K562 (cell line): Measurements from ENCODE around the gene PIMREG. TPM values are rescaled to one million over a fixed set of nuclear protein-coding genes. Genes with fewer than 3 reads are reported as not detected.

Experiments used
- ATAC-seq: fragments of 200-7000 bp; cut with Tn5 transposase; 3 replicates; pipeline ENCODE4 v1.9.1; 2020; ENCODE audit warnings: moderate library complexity
- BruUV-seq: library from RNA; stranded (reverse); fragments of 400-500 nt; replicated peaks from 2 replicates; lab custom pipeline; 2021; lab: Mats Ljungman, UMichigan
- CTCF ChIA-PET: fragments of 300-600 bp; formaldehyde crosslinking; extraction: SDS; loops from one replicate; lab custom pipeline; 2021; ENCODE audit warnings: low intra/inter-chr PET ratio; lab: Yijun Ruan, JAX
- POLR2A ChIA-PET: fragments of 300-600, 350-650 bp; sonication (Branson Sonifier 250); formaldehyde crosslinking; extraction: SDS; loops from one replicate; lab custom pipeline; 2021; ENCODE audit warnings: antibody characterized with exemption, inconsistent platforms; lab: Yijun Ruan, JAX
- DNase-seq, 4 experiments: peaks; one replicate each; pipeline versions ENCODE4 v3.0.0 to v3.0.0-alpha.2; 2011 to 2018; ENCODE audit warnings: low spot score in 3 of 4, mixed read lengths in 3 of 4; ENCODE audit errors: extremely low read depth in 1 of 4
- FAIRE-seq: peaks from 2 replicates; lab custom pipeline; 2011; peaks lifted over from hg19 to GRCh38; lab: Jason Lieb, UNC
- H2AFZ ChIP-seq: 2 replicates; pipeline ENCODE4 v1.6.0; 2011; ENCODE audit warnings: low read depth, low read length, control low read depth, inconsistent platforms
- H3K27ac ChIP-seq: fragments of 200-600 bp; 3 replicates; pipeline ENCODE4 v1.8.0; 2011; ENCODE audit warnings: low read depth, mild to moderate bottlenecking, control low read depth, inconsistent platforms, low read length, moderate library complexity, mixed read lengths; ENCODE audit errors: extremely low read depth
- H3K27me3 ChIP-seq, 2 experiments: fragments of 300-600 bp in 1 of 2; 2 replicates in 1 of 2; 3 replicates in 1 of 2; pipeline versions ENCODE4 v1.6.0 to v1.8.0; 2011; ENCODE audit warnings: inconsistent platforms in 2 of 2, low read length in 2 of 2, mild to moderate bottlenecking in 1 of 2, mixed read lengths in 1 of 2, moderate library complexity in 1 of 2; ENCODE audit not compliant: control insufficient read depth in 2 of 2, insufficient read depth in 2 of 2
- H3K36me3 ChIP-seq: fragments of 300-600 bp; 3 replicates; pipeline ENCODE4 v1.8.0; 2011; ENCODE audit warnings: mild to moderate bottlenecking, low read length, inconsistent platforms; ENCODE audit not compliant: control insufficient read depth, insufficient read depth
- H3K4me1 ChIP-seq, 2 experiments: fragments of 200-600 bp in 1 of 2; replicated peaks in 1 of 2; 2 replicates in 1 of 2; 3 replicates in 1 of 2; pipeline versions ENCODE4 v1.5.1 to v1.8.0; 2011; ENCODE audit warnings: inconsistent platforms in 2 of 2, low read length in 2 of 2, mild to moderate bottlenecking in 1 of 2, mixed read lengths in 1 of 2, moderate library complexity in 1 of 2; ENCODE audit not compliant: control insufficient read depth in 2 of 2, insufficient read depth in 2 of 2
- H3K4me2 ChIP-seq: 2 replicates; pipeline ENCODE4 v1.6.1; 2011; ENCODE audit warnings: low read length, control low read depth, inconsistent platforms, mixed read lengths; ENCODE audit not compliant: insufficient read depth
- H3K4me3 ChIP-seq: fragments of 200-600 bp; sonication (generic), shearing (Covaris generic); 2 replicates; pipeline ENCODE4 v1.5.1; 2016; ENCODE audit warnings: control low read depth, inconsistent platforms
- H3K79me2 ChIP-seq: fragments of 200-600 bp; 3 replicates; pipeline ENCODE4 v1.8.0; 2011; ENCODE audit warnings: low read length, inconsistent platforms; ENCODE audit not compliant: control insufficient read depth, insufficient read depth
- H3K9ac ChIP-seq, 2 experiments: 2 replicates each; pipeline versions ENCODE4 v1.6.0 to v1.6.1; 2011; ENCODE audit warnings: low read depth in 2 of 2, low read length in 2 of 2, control low read depth in 1 of 2, inconsistent platforms in 1 of 2, mild to moderate bottlenecking in 1 of 2, mixed read lengths in 1 of 2; ENCODE audit not compliant: insufficient read depth in 1 of 2
- H3K9me1 ChIP-seq: one replicate; pipeline ENCODE4 v1.6.0; 2011; ENCODE audit warnings: inconsistent platforms, mild to moderate bottlenecking, low read length, moderate library complexity; ENCODE audit not compliant: control insufficient read depth, insufficient read depth
- H3K9me3 ChIP-seq: replicated peaks from 2 replicates; pipeline ENCODE4 v1.5.1; 2011; ENCODE audit warnings: low read depth, low read length, inconsistent platforms; ENCODE audit not compliant: control insufficient read depth, insufficient read depth
- H4K20me1 ChIP-seq: replicated peaks from 2 replicates; pipeline ENCODE4 v1.6.1; 2011; ENCODE audit warnings: low read length, inconsistent platforms, mixed read lengths; ENCODE audit not compliant: control insufficient read depth, insufficient read depth
- HNRNPH1 ChIP-seq: fragments of 200-400 bp; formaldehyde crosslinking; optimal IDR thresholded peaks from 2 replicates; pipeline ENCODE3; 2017; ENCODE audit warnings: low read depth, mild to moderate bottlenecking, low read length, moderate library complexity
- MGA ChIP-seq: fragments of 450-650 bp; IDR thresholded peaks from 2 replicates; pipeline ENCODE4 v1.6.1; 2016; ENCODE audit warnings: mild to moderate bottlenecking, moderate library complexity
- RAD51 ChIP-seq: fragments of 450-650 bp; IDR thresholded peaks from 2 replicates; pipeline ENCODE4 v1.7.1; 2016; ENCODE audit warnings: low read depth, mild to moderate bottlenecking, borderline replicate concordance
- WGBS: fragments of 100-300 bp; shearing (Covaris generic); methylation state at CpG from one replicate; pipeline ENCODE4 v1.1.6; 2016; ENCODE audit warnings: low coverage, mixed read lengths; ENCODE audit not compliant: insufficient coverage; ENCODE audit errors: missing lambda C conversion rate; 5-methylcytosine and 5-hydroxymethylcytosine counted together
- in situ Hi-C: fragments of 300-500 bp; cut with MboI; formaldehyde crosslinking; loops from 4 replicates; pipeline ENCODE4 v1.15.0; 2018; ENCODE audit warnings: inconsistent platforms, mixed read lengths
- intact Hi-C: fragments of 100-400 bp; cut with micrococcal nuclease; formaldehyde crosslinking; loops from 2 replicates; pipeline ENCODE4 v1.14.2; 2022
- polyA plus RNA-seq, 8 experiments: library from polyadenylated mRNA; depleted of rRNA in 4 of 8; stranded (reverse) in 5 of 8; unstranded in 3 of 8; fragments of >200 nt; fragmentation: Nextera tagmentation in 2 of 8; fragmentation: Illumina TruSeq in 1 of 8; extraction: Ambion mirVana in 2 of 8; extraction: Trizol in 1 of 8; gene quantifications; 2 replicates each; pipeline versions ENCODE4 v1.2.1 to v1.2.3, GENCODE V29; 2011 to 2014; ENCODE audit warnings: inconsistent platforms in 1 of 8, missing spikeins in 1 of 8
- total RNA-seq, 7 experiments: library from RNA; depleted of rRNA in 6 of 7; stranded (reverse); fragments of >200 nt in 6 of 7; fragmentation: Illumina TruSeq in 2 of 7; extraction: Trizol in 2 of 7; gene quantifications; 2 replicates each; pipeline versions ENCODE4 v1.2.1 to v1.2.3, GENCODE V29; 2011 to 2021; ENCODE audit warnings: low replicate concordance in 1 of 7

Gene PIMREG
- total and polyA plus RNA-seq, 9 of the 15 experiments (the other 6 are each of a cell fraction or from before 2014, with no cell fraction given): 1.1 to 16.7 (median 9.4) TPM

- DNase-seq: no peak
- H3K4me3 ChIP-seq: no peak overlapping the region
- ChIA-PET CTCF (no interaction called here), POLR2A (interaction anchor here (0.9 kb wide), 1 partner anchor 22 kb away, joined by 3 read pairs; no protein-coding TSS in a partner anchor)
- no peak for ATAC-seq
- H3K27ac ChIP-seq: no peak overlapping the region
- intact Hi-C loops: no loop called here
- H3K9me3 ChIP-seq: no peaks in the 10 kb centered on the region
- H3K4me2 ChIP-seq: no peak overlapping the region
- no peak for FAIRE-seq
- H4K20me1 ChIP-seq: no peaks in the 10 kb centered on the region
- no TSS peak for BruUV-seq
- H3K36me3 ChIP-seq: no peaks in the 10 kb centered on the region
- no peak overlapping the region for H2AFZ ChIP-seq
- 73% methylated on average over 6 of the region's 6 CpGs for WGBS
- peaks cover 5 to 18% of the 10 kb centered on the region in 2 experiments; a peak in 4 of 5 replicates for H3K4me1 ChIP-seq
- no peak for TF ChIP-seq HNRNPH1
- no peak for TF ChIP-seq MGA
- TF ChIP-seq RAD51: no peak
- TF ChIP-seq, all 486 proteins: peak for 0
- Histone ChIP-seq H3K9ac (no peak overlapping the region), H3K9me1 (no peaks in the 10 kb centered on the region), H3K27me3 (no peaks in the 10 kb centered on the region), H3K79me2 (no peaks in the 10 kb centered on the region)
- in situ Hi-C loops: loop anchor here (25.0 kb wide), 1 partner anchor 1211 kb away; the partner anchor contains the start of gene SCIMP
These were observed 4.2 kb downstream of the PIMREG start for GRCh38 chr17:6448473-6448872.
